Neutrophil (primary cell): Measurements from ENCODE around the gene SDK2.

Experiments
- H3K27ac ChIP-seq: fragments of 200-600 bp; sonication (generic); 2 replicates; pipeline ENCODE4 v1.5.1; 2016; ENCODE audit warnings: mild to moderate bottlenecking, moderate library complexity
- H3K27me3 ChIP-seq: fragments of 200-600 bp; sonication (generic); 2 replicates; pipeline ENCODE4 v1.6.0; 2016; ENCODE audit warnings: mild to moderate bottlenecking
- H3K36me3 ChIP-seq: fragments of 200-600 bp; sonication (generic); 2 replicates; pipeline ENCODE4 v1.5.1; 2017
- H3K4me1 ChIP-seq, 2 experiments: fragments of 200-600 bp in 1 of 2; sonication (generic) in 1 of 2; 1 replicate in 1 of 2; 2 replicates in 1 of 2; pipeline versions ENCODE4 v1.5.1 to v1.6.1; 2013 to 2016; ENCODE audit warnings: low read depth in 1 of 2, low read length in 1 of 2, mild to moderate bottlenecking in 1 of 2, moderate library complexity in 1 of 2; ENCODE audit not compliant: control insufficient read depth in 1 of 2, insufficient read depth in 1 of 2
- H3K4me3 ChIP-seq, 2 experiments: fragments of 200-600 bp in 1 of 2; sonication (generic) in 1 of 2; 1 replicate in 1 of 2; 2 replicates in 1 of 2; pipeline ENCODE4 v1.5.1; 2013 to 2016; ENCODE audit warnings: low read depth in 1 of 2, low read length in 1 of 2, mild to moderate bottlenecking in 1 of 2, moderate library complexity in 1 of 2
- H3K9me3 ChIP-seq: fragments of 200-600 bp; sonication (generic); 2 replicates; pipeline ENCODE4 v1.5.1; 2016
- CTCF ChIP-seq: fragments of 200-600 bp; sonication (generic); IDR thresholded peaks from 2 replicates; pipeline ENCODE4 v1.5.1; 2016; ENCODE audit warnings: antibody characterized with exemption

Gene SDK2

GRCh38 chr17:73535746-73536145, 108.5 kb downstream of the SDK2 start:
- Histone ChIP-seq H3K9me3 (no peaks in the 10 kb centered on the region), H3K4me3 (no peak overlapping the region), H3K4me1 (no peaks in the 10 kb centered on the region), H3K27me3 (no peaks in the 10 kb centered on the region), H3K36me3 (no peaks in the 10 kb centered on the region), H3K27ac (no peak overlapping the region)
- TF ChIP-seq CTCF, result no peak

- H3K27me3 ChIP-seq, result no peaks in the 10 kb centered on the region
- no peaks in the 10 kb centered on the region for H3K36me3 ChIP-seq
- no peak overlapping the region for H3K4me3 ChIP-seq
- TF ChIP-seq CTCF, result no peak
- no peaks in the 10 kb centered on the region for H3K4me1 ChIP-seq
- no peak overlapping the region for H3K27ac ChIP-seq
- H3K9me3 ChIP-seq, result no peaks in the 10 kb centered on the region
Observed at GRCh38 chr17:73534209-73534909, 109.9 kb downstream of the SDK2 start.

GRCh38 chr17:73533781-73534180, 110.5 kb downstream of the SDK2 start:
- no peaks in the 10 kb centered on the region for H3K27me3 ChIP-seq
- H3K27ac ChIP-seq, result no peak overlapping the region
- H3K9me3 ChIP-seq, result no peaks in the 10 kb centered on the region
- H3K4me1 ChIP-seq, result no peaks in the 10 kb centered on the region
- no peak for TF ChIP-seq CTCF
- no peak overlapping the region for H3K4me3 ChIP-seq
- H3K36me3 ChIP-seq, result no peaks in the 10 kb centered on the region

GRCh38 chr17:73533127-73533526, 111.1 kb downstream of the SDK2 start:
- Histone ChIP-seq H3K4me1 (no peaks in the 10 kb centered on the region), H3K4me3 (no peak overlapping the region), H3K27ac (no peak overlapping the region), H3K27me3 (no peaks in the 10 kb centered on the region), H3K36me3 (no peaks in the 10 kb centered on the region), H3K9me3 (no peaks in the 10 kb centered on the region)
- TF ChIP-seq CTCF, result no peak

GRCh38 chr17:73532421-73532901, 111.8 kb downstream of the SDK2 start:
- Histone ChIP-seq H3K9me3 (no peaks in the 10 kb centered on the region), H3K4me3 (no peak overlapping the region), H3K4me1 (no peaks in the 10 kb centered on the region), H3K27me3 (no peaks in the 10 kb centered on the region), H3K27ac (no peak overlapping the region), H3K36me3 (no peaks in the 10 kb centered on the region)
- TF ChIP-seq CTCF, result no peak
